Embryonic facial prominence (tissue), 1 donor: ENCODE results near the gene CCDC126.
"Not testable (repeated sequence)": the region's sequence is repeated elsewhere in the genome, so short reads cannot be mapped to it uniquely, and the experiment has no call there.

ENCODE experiments used
- DNase-seq: peaks from one replicate; pipeline ENCODE4 v3.0.0-alpha.2; 2016; ENCODE audit errors: extremely low spot score

CCDC126 gene

DNA sequence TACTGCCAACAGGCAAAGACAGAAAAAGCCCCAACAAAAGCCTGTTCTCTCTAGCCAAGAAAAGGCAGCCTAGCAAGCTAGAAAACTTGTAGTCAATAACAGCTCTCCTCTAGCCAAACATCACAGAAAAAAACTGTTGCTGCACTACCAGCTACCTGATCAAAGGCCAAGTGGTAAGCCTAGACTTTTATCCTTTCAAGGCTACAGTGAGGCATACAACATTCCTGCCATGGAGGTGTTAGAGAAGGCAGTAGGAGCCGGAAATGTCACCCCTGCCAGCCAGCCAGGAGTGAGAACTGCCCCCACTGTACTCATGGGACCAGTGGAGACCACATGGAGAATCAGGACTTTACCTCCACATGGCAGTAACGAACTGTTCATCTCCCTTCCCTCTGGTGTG is 31.2 kb downstream of the CCDC126 start:
- DNase-seq = no peak

DNA sequence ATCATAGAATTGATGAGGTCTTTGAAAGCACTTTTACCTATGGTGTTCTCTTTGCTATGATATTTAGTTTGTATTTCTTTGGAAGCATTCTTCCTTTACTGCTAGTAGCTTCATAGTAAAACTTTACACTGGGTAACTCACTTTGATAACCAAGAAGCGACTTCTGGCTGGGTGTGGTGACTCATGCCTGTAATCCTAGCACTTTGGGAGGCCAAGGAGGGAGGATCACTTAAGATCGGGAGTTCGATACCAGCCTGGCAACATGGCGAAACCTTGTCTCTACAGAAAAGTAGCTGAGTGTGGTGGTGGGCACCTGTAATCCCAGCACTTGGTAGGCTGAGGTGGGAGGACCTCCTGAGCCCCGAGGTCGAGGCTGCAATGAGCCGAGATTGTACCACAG is 36.2 kb downstream of the CCDC126 start:
- no peak for DNase-seq

- DNase-seq = no peak
These were observed 48.6 kb downstream of the CCDC126 start for GRCh38 chr7:23645822-23646221.

DNA sequence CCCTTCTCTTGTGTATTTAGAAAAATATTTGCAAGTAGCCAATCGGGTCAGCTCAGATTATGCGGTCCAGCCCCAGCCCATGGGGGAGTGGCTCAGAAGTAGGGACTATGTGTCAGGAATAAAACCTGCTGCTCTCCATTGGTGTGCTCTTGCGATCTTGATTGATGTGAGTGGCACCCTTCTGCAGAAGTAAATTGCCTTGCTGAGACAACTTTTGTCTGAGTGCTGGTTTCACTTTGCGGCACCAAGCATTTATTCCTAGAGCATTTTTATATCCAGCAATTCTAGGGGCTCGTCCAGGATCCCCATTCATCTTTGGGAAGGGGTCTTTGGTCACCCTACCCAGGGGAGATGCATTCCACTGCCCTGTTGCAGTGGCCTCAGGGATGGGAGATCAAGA is 56.8 kb downstream of the CCDC126 start:
- no peak for DNase-seq

GRCh38 chr7:23654508-23654907 is 57.3 kb downstream of the CCDC126 start:
- DNase-seq = no peak

DNA sequence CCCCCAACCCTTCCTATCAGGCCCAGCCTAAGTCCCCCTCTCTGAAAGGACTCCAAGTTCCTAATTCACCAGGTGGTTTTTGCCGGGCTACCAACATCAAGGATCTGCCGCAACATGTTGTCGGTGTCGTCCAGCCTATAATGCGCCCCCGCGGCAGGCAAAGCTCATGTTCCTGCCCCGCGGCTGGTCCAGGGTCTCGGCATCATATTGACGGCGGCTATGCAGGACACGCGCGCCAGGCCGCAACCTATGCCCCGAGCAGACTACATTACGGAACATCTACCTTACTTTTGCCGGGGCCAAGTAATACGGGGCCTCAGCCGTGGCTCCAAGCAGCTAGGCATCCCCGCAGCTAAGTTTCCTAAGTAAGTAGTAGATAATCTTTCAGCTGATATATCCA is 58.3 kb downstream of the CCDC126 start:
- DNase-seq = no peak

DNA sequence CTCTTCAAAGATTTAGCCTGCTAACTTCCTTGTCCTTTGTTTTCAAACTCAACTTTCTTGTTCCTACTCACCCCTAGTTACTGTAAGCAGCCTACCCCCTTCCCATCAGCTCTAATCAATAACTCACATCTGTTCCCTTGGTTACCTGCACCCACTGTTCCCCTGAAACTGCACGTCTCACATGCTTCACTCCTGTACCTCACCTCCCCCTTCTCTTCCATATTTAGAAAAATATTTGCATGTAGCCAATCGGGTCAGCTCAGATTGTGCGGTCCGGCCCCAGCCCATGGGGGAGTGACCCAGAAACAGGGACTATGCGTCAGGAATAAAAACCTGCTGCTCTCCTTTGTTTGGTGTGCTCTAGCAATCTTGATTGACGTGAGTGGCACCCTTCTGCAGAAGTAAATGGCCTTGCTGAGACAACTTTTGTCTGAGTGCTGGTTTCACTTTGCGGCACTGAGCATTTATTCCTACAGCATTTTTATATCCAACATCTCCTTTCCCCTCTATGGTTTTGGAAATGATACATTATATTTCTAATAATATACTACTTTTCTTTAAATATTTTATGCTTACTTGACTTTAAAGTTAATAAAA is 61.7 kb downstream of the CCDC126 start:
- DNase-seq = no peak

DNA sequence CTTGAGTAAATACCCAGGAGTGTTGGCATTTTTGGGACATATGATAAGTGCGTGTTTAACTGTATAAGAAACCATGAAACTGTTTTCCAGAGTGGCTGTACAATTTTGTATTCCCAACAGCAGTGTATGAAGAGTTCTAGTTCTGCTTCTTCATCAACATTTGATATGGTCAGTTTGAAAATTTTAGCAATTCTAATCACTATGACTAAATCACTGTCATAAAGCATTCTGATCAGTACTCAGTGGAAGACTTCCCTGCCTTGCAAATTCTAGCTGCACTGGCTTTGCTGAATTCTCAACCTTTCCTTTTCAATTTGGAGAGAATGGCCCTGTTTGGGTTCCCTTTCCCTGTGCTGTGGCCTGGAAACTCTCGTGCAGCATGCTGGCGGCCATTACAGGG is 64.2 kb downstream of the CCDC126 start:
- no peak for DNase-seq

DNA sequence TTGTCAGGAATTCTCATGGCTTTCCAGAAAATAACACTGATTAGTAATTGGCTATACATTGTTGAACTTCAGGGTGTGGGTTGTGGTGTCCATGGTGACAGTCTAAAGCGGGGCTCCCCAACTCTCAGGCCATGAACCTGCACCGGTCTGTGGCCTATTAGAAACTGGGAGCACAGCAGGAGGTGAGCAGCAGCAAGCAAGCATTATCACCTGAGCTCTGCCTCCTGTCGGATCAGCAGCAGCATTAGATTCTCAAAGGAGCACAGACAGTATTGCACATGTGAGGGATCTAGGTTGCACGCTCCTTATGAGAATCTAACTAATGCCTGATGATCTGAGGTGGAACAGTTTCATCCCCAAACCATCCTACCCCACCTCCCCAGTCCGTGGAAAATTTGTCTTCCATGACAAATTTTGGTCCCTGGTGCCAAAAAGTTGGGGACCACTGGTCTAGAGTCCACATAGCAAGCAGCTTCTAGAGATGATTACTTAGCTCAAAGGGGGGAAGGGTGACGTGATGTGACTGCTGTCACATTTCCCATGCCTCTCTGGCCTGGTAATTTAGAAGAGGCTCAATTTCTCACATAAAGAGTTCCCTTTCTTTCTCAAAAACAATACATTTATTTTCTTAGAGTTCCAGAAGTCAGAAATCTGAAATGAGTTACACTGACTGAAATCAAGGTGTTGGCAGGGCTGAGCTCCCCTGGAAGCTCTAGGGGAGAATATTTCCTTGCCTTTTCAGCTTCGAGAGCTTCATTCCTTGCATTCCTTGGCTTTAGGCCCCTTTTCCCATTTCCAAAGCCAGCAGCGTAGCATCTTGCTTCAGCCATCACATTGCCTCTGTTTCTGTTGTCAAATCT is 65.2 kb downstream of the CCDC126 start:
- DNase-seq = no peak

- DNase-seq = no peak
These were observed 65.8 kb downstream of the CCDC126 start for GRCh38 chr7:23662984-23663313.

GRCh38 chr7:23664122-23664521 is 66.9 kb downstream of the CCDC126 start:
- DNase-seq = no peak

GRCh38 chr7:23672033-23672432 is 74.9 kb downstream of the CCDC126 start:
- DNase-seq = no peak

- peak; percentile 61 for DNase-seq
These were observed 82.8 kb downstream of the CCDC126 start, which contains the start of gene FAM221A for GRCh38 chr7:23679898-23680413. TSS of gene FAM221A (plus strand) at chr7:23680199. CDS start at chr7:23680219, 20 bp downstream.

DNA sequence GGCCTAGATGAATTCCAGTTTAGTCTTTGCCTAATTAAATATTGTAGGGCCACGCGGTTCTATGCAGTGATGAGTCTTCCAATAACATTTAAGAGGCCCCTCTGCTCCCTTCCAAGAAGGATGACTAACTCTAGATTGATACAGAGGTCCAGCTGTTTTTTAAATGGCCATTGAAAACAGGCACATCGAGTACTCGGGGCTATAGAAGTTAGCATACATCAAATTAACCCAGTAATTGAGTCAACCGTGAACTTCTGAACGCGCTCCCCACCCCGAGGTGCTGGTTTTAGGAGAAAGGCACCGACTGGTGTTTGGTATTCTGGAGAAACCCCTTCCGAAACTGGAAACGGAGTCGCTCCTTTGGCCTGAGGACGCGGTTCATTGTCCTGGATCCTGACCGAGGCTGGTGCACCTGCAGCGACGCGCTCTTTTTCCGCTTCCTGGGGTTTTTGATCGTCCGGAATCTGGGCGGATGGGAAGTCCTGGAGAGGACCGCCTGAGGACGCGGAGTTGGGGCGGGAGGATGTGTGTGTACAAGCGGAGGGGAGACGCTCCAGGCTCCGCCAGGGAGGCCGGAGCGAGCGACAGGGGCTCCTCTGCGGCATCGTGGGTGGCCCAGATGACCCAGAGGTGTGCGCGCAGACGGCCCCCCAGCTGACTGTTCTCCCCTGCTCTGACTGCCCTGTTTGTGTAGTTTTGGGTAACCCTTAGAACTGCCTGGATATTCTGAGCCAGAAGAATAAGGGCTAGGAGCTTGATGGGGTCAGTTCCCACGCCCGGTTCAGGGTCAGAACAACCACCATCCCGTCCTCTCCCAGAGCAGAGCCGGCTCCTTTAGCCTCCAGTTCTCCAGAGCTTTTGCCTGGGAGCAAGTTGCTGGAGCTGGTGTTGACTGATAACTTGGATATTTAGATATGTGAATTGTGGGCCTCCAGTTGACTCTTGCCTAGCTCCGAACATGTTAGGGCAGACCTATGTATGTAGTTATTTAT is 83.5 kb downstream of the CCDC126 start:
- no peak for DNase-seq

DNA sequence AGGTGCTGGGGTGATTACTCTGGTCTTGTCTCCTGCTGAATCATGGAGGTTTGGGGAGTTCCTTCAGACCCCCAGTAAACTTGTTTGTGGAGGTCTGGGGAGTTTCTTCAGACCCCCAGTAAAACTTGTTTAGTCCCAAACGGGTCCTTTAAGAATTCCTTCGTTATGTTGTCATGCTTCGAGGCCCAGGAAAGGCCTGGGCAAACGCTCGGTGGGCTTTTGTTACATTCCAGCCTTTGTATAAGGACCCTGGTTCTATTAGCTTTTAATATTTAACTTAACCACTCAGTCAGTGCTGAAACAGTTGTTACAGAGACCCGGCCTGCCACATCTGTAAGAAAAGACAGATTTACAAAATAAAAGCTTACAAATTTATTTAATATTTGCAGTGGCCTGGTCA is 86.9 kb downstream of the CCDC126 start:
- not testable (repeated sequence) for DNase-seq

DNA sequence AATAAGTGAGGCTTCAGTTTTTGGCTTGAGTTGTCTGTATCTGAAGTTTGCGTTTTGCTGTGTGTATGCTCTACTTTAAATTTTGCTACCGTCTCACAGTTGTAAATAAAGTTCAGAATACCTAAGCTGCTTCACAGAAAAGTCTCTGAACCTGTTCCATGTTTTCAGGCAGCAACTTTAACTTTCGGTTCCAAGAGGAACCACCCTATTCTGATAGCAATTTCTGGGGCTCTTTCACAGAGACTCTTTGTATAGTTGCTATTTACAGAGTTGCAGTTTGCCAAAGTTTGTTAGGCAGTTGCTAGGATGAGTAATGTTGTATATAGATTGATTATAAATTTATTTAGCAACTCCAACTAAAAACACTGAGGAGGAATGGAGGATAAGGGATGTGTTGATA is 88.5 kb downstream of the CCDC126 start:
- DNase-seq = no peak

GRCh38 chr7:23687011-23687410 is 89.8 kb downstream of the CCDC126 start:
- no peak for DNase-seq

- no peak for DNase-seq
These were observed 92.0 kb downstream of the CCDC126 start for GRCh38 chr7:23689165-23689564.

DNA sequence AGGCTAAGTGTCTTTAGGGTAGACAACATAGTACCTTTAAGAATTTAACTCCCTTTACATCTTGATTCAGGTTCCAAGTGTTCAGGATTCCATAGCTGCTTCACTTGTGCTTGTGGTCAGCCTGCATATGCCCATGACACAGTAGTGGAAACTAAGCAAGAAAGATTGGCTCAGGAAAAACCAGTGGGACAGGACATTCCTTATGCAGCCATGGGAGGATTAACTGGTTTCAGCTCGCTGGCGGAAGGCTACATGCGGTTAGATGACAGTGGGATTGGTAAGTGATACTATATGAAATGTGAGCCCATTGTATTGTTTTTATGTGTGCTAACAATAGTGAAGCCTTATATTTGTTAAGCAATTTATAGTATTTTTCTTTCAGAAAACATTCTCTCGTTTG is 94.1 kb downstream of the CCDC126 start:
- no peak for DNase-seq

DNA sequence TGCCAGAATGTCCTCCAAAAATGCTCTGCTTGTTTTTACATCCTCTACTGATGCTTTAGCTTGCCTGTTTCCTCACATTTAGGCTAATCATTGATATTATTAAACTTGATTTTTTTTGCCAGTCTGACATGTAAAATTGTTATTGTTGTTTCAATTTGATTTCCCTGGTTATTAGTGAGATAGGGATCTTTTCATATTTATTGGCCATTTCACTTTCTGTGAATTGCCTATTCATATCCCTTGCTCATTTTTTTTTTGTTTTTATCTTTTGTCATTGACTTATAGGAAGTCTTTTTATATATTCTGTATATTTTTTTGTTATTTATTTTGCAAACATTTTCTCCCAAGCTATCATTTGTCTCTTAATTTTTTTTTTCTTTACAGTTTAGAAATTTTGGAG is 96.0 kb downstream of the CCDC126 start:
- DNase-seq = no peak
